Measurements from ENCODE around the gene NEK9.
"Not testable (repeated sequence)": the region's sequence is repeated elsewhere in the genome, so short reads cannot be mapped to it uniquely, and the experiment has no call there.

Gene NEK9

DNA sequence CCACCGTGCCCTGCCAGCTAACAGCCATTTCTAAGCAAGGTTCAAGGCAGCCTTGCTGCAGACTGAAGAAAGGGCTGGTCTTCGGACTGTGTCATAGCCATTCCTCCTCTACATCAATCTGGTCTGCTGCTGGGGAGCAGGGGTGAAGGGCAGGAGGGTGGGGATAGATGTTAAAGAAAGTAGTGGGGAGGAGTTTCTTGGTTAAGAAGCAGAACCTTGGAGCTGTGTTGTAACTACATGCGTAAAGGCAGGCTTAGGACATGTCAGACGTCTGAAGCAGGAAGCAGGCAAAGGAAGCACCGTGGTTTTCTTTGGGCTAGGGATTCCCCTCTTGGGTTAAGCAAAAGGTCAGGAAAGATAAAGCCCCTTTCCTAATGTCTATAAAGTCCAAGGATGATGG lies 18.1 kb upstream of the NEK9 start:
- no peak for DNase-seq (ENCODE audit: low read depth in 1 of 2, low spot score in 1 of 2)

GRCh38 chr14:75143761-75144527 lies 17.1 kb upstream of the NEK9 start:
- no peak for DNase-seq (ENCODE audit: low read depth in 1 of 2, low spot score in 1 of 2)

DNA sequence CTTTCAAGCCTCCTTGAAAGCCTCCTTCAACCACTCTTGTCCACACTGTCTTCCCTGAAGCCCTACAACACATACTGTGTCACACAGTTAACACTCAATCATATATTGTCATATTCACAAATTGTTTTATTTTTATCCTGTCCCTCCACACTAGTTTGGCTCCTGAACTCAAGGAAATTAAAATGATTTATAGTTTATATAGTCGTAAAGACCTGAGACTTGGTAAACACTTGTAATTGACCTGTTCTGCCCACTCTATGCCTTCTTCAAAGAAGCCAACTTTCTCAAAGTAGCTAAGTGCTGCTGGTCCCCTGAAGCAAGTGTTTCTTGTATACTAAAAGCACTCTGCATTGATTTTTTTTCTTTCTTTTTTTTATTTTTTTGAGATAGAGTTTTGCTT lies 15.6 kb upstream of the NEK9 start:
- no peak for DNase-seq (ENCODE audit: low read depth in 1 of 2, low spot score in 1 of 2)

DNA sequence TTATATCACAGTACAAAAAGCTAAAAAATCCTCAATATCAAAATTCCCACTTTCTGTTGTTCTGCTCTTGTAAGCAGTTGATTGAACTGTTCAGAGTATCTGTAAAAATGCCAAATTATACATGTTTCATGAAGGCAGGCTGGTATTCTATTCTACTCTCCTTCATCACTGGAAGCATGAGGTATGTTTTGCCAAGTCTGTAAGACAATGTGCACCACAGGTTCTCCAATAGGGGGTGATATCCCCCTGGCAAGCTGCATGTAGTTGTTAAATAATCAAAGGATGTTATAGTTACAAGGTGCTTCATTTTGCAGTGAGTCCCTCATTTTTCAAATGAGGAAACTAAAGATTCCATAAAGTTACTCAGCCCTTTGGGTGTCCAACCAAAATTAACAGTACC lies 15.1 kb upstream of the NEK9 start:
- no peak for DNase-seq (ENCODE audit: low read depth in 1 of 2, low spot score in 1 of 2)

DNA sequence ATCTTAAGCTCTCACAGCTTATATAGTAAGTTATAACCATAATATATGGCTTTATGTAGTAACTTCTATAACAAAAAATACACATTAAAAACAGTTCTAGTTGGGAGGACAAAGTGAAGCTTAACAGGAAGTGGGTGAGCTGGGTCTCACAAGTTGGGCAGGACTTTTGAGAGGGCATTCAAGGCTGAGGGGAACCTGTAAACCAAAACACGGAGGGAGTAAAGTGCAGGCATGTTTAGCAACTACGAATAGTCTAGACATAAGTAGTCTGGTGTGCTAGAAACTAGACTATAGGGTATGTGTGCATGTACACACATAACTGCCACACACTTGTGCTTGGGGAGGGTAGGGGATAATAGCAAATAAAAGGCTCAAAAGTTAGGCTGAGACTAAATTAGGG lies 14.2 kb upstream of the NEK9 start:
- DNase-seq (ENCODE audit: low read depth in 1 of 2, low spot score in 1 of 2): no peak

GRCh38 chr14:75140620-75141019 lies 13.8 kb upstream of the NEK9 start:
- no peak for DNase-seq (ENCODE audit: low read depth in 1 of 2, low spot score in 1 of 2)

DNA sequence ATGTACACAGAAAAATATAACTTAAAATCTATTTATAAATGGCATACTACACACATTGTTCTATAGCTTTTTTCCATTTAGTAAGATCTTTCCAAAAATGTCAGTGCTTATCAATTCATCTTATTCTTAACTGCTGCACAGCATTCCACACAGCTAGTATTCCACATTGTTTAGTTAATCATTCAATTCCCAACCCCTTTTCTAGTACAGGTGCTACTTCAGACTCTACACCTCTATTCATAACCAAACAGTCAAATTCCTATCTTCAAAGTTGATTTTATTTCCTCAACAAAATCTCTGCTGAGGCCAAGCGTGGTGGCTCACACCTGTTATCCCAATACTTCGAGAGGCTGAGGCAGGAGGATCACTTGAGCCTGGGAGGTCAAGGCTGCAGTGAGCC lies 12.3 kb upstream of the NEK9 start:
- no peak for DNase-seq (ENCODE audit: low read depth in 1 of 2, low spot score in 1 of 2)

- DNase-seq (ENCODE audit: low read depth in 1 of 2, low spot score in 1 of 2): no peak
Observed at GRCh38 chr14:75138492-75138891, 11.6 kb upstream of the NEK9 start.

GRCh38 chr14:75134644-75135043 lies 7.8 kb upstream of the NEK9 start:
- DNase-seq (ENCODE audit: low read depth in 1 of 2, low spot score in 1 of 2): no peak

GRCh38 chr14:75133597-75133996 lies 6.7 kb upstream of the NEK9 start:
- DNase-seq (ENCODE audit: low read depth in 1 of 2, low spot score in 1 of 2): no peak

DNA sequence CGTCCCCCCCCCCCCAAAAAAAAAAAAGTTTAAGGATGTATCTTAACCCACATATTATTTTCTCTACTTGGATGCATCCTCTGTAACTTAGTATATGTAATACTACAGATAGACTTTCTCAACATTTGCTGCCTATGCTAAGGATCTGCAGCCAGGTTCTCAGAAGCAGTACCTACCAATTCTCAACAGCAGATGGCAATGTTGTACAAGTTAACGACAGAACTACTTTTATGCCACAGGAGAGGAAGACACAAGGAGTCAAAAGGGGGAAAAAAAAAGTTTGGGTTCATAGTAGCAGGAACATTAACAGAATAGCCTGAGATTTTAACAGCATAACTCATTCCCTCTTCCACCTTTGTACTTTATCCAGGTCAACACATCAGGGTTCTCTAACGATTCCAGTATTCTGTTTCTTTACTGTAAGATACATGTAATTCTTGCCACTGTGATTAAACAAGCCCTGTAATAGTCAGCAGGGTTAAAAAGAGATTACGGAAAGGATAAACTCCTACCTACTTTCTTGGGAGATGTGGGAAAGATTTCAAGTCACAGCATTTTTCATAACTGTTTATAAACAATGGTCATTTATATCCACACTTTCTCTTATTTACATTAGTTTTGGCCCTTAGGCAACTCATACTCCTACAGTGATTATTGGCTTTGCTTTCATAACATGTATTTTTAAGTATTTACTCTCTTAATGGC lies 5.7 kb upstream of the NEK9 start:
- DNase-seq (ENCODE audit: low read depth in 1 of 2, low spot score in 1 of 2): peak in 1 of 2 donors; percentile 60

- DNase-seq (ENCODE audit: low read depth in 1 of 2, low spot score in 1 of 2): no peak
Observed at GRCh38 chr14:75128596-75128990, 1.7 kb upstream of the NEK9 start.

- DNase-seq (ENCODE audit: low read depth in 1 of 2, low spot score in 1 of 2): no peak
Observed at GRCh38 chr14:75127903-75128595, 1.2 kb upstream of the NEK9 start.

DNA sequence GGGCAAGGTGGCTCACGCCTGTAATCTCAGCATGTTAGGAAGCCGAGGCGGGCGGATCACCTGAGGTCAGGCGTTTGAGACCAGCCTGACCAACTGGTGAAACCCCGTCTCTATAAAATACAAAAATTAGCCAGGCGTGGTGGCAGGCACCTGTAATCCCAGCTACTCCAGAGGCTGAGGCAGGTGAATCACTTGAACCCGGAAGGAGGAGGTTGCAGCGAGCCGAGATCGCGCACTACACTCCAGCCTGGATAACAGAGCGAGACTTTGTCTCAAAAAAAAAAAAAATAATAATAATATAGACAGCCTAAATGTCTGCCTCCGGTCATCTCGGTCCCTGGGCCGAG lies 599 bp upstream of the NEK9 start:
- not testable (repeated sequence) for DNase-seq (ENCODE audit: low read depth in 1 of 2, low spot score in 1 of 2)

GRCh38 chr14:75126121-75126544 lies 715 bp downstream of the NEK9 start:
- no peak for DNase-seq (ENCODE audit: low read depth in 1 of 2, low spot score in 1 of 2)

DNA sequence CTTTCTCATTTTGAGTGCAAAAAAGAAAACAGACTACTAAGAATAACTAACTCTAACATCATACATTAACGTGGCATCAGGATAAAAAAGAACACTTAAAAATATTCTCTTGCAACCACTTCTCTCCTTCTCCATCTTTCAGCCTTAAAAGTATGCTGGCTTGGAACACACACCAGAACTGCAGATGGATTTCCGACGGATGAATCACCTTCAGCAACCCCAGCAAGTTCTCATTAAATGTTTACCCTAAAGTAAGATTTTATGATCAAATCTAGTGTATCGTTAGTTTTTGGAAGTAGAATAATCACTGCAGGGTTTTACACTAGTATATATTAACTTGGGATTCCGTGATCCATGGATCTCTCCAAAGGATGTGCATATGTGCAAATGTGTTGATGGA lies 1.2 kb downstream of the NEK9 start:
- DNase-seq (ENCODE audit: low read depth in 1 of 2, low spot score in 1 of 2): no peak

- no peak for DNase-seq (ENCODE audit: low read depth in 1 of 2, low spot score in 1 of 2)
Observed at GRCh38 chr14:75123991-75124390, 2.9 kb downstream of the NEK9 start.

DNA sequence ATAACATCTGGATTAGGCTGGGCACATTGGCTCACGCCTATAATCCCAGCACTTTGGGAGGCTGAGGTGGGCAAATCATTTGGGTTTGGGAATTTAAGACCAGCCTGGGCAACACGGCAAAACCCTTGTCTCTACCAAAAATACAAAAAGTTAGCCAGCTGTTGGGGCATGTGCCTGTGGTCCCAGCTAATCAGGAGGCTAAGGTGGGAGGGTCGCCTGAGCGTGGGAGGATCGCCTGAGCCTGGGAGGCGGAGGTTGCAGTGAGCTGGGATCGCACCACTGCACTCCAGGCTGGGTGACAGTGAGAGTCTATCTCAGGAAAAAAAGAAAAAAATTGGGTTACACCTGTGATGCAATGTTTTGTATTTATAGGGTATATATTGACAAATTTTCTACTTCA lies 5.3 kb downstream of the NEK9 start:
- DNase-seq (ENCODE audit: low read depth in 1 of 2, low spot score in 1 of 2): no peak

DNA sequence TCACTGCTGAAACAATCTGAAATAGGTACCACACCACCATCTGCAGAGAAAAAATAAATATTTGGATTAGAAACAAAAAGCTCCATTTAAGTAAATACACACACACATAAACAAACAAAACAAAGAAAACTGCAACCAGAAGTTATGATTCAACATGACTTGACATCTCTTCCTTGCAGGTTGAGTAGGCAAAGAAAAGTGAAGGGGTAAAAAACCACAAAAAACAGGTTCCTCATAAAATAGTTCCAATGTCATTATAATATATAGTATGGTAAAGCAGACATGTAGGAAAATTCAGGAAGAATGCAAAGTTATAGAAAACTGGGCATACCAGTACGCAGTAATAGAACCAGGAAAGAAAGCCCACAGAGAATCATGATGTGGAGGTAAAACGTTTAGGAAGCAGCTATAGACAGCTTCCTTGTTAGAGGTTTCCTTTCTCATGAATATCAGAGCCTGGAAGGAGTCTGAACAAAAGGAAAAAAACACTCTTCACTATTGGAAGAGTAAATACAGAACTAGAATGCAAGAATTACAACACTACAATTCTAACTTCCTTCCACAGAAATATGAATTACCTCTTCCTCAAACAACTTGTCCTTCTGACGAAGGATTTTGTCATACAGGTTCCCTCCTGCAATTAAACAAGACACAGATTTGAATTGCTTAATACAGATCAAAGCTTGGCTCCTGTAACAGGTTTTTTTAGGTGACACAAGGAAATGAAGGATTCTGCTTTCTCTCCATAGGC lies 6.1 kb downstream of the NEK9 start:
- no peak for DNase-seq (ENCODE audit: low read depth in 1 of 2, low spot score in 1 of 2)

DNA sequence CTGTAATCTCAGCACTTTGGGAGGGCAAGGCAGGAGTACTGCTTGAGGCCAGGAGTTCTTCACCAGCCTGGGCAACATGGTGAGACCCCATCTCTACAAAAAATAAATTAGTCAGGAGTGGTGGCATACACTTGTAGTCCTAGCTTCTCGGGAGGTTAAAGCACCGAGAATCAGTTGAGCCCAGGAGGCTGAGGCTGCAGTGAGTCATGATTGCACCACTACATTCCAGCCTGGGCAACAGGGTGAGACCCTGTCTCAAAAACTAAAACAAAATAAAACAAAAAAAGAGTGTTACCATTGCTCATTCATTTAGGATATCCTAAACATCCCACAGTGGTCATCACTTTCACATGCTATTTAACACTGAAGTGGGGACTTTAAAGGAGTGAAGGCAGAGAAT lies 7.8 kb downstream of the NEK9 start:
- no peak for DNase-seq (ENCODE audit: low read depth in 1 of 2, low spot score in 1 of 2)

DNA sequence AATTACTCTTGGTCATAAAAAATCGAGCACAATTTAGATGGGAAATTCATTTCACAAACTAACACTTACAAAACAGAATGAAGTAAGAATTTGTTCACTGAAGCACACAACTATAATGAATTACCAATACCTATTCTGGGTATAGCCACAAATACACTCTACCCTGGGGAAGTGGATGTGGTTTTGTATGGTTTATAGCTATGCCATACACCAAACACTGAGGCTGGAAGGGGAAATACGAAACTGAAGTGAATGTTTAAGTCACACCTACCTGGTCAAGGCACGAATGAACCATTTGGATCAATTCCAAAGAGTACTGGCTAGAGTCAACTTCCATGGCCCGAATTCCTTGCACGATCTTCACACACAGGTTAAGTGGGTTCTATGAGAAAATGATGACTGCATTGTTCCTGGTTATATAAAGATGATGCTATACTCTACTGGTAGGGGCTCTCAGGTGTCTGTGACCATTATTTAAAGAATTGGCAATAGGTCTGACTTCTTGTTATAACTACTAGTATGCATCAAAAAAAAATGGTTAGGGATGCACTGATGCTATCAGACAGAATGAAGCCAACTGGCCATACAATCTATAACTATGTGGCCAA lies 12.8 kb downstream of the NEK9 start:
- no peak for DNase-seq (ENCODE audit: low read depth in 1 of 2, low spot score in 1 of 2)

Measured in activated CD4-positive, alpha-beta T cell treated with anti-CD3 and anti-CD28 coated beads, Interleukin-2, amount 50 U/mL, for 24 hours (primary cell).